NCI-H774 (cell line): ENCODE data around the gene RNF114.
A peak's percentile ranks its signal among the peaks of the same experiment; 100 is the strongest.
"Not testable (repeated sequence)": the region's sequence is repeated elsewhere in the genome, so short reads cannot be mapped to it uniquely, and the experiment has no call there.

Experiments used
- DNase-seq: peaks from one replicate; lab custom pipeline; 2025; lab: John Stamatoyannopoulos, UW

The RNF114 gene

GRCh38 chr20:49928411-49929141 lies 7.6 kb upstream of the RNF114 start:
- peak; percentile 77 for DNase-seq

GRCh38 chr20:49929142-49929494 lies 7.1 kb upstream of the RNF114 start:
- no peak for DNase-seq

GRCh38 chr20:49935746-49936152 lies 448 bp upstream of the RNF114 start:
- no peak for DNase-seq

GRCh38 chr20:49937027-49937929 lies 1.1 kb downstream of the RNF114 start:
- DNase-seq = no peak

GRCh38 chr20:49938173-49939163 lies 2.3 kb downstream of the RNF114 start:
- DNase-seq = no peak

GRCh38 chr20:49941456-49941855 lies 5.3 kb downstream of the RNF114 start:
- no peak for DNase-seq

- no peak for DNase-seq
These were observed 6.1 kb downstream of the RNF114 start for GRCh38 chr20:49942303-49942702.

- DNase-seq = no peak
These were observed 6.7 kb downstream of the RNF114 start for GRCh38 chr20:49942942-49943341.

GRCh38 chr20:49945306-49945700 lies 9.1 kb downstream of the RNF114 start:
- DNase-seq = no peak

- DNase-seq = no peak
These were observed 9.7 kb downstream of the RNF114 start for GRCh38 chr20:49945701-49946477.

GRCh38 chr20:49948178-49948577 lies 12.0 kb downstream of the RNF114 start:
- DNase-seq = no peak

- DNase-seq = no peak
These were observed 12.8 kb downstream of the RNF114 start for GRCh38 chr20:49948809-49949507.

GRCh38 chr20:49951151-49951550 lies 15.0 kb downstream of the RNF114 start:
- no peak for DNase-seq

GRCh38 chr20:49955167-49955566 lies 19.0 kb downstream of the RNF114 start:
- no peak for DNase-seq

GRCh38 chr20:49955830-49956396 lies 19.7 kb downstream of the RNF114 start:
- not testable (repeated sequence) for DNase-seq

GRCh38 chr20:49956689-49957088 lies 20.5 kb downstream of the RNF114 start:
- no peak for DNase-seq

- DNase-seq = not testable (repeated sequence)
These were observed 21.1 kb downstream of the RNF114 start for GRCh38 chr20:49957089-49957938.

GRCh38 chr20:49961413-49961812 lies 25.2 kb downstream of the RNF114 start:
- DNase-seq = no peak
